AG20443 (cell line): ENCODE data around the gene STAT3.
"Not testable (repeated sequence)": the region's sequence is repeated elsewhere in the genome, so short reads cannot be mapped to it uniquely, and the experiment has no call there.

Source experiments
- DNase-seq: peaks from one replicate; pipeline ENCODE4 v3.0.0; 2012; ENCODE audit warnings: low spot score, mixed read lengths

Gene STAT3

GRCh38 chr17:42348104-42348503, 40.1 kb downstream of the STAT3 start:
- DNase-seq: no peak

- DNase-seq: no peak
Measured at GRCh38 chr17:42347606-42348005, 40.6 kb downstream of the STAT3 start.

- DNase-seq: peak; percentile 71
Measured at GRCh38 chr17:42347198-42347597, 41.0 kb downstream of the STAT3 start.

- no peak for DNase-seq
Measured at GRCh38 chr17:42346481-42346880, 41.8 kb downstream of the STAT3 start.

GRCh38 chr17:42345396-42346073, 42.7 kb downstream of the STAT3 start:
- DNase-seq: no peak

GRCh38 chr17:42342242-42343008, 45.8 kb downstream of the STAT3 start:
- DNase-seq: no peak

GRCh38 chr17:42341568-42341967, 46.7 kb downstream of the STAT3 start:
- no peak for DNase-seq

- no peak for DNase-seq
Measured at GRCh38 chr17:42340691-42341127, 47.5 kb downstream of the STAT3 start.

- DNase-seq: no peak
Measured at GRCh38 chr17:42339221-42339620, 49.0 kb downstream of the STAT3 start.

- DNase-seq: no peak
Measured at GRCh38 chr17:42338427-42338985, 49.7 kb downstream of the STAT3 start.

GRCh38 chr17:42337442-42337841, 50.8 kb downstream of the STAT3 start:
- peak; percentile 92 for DNase-seq

- no peak for DNase-seq
Measured at GRCh38 chr17:42334677-42335076, 53.6 kb downstream of the STAT3 start.

- no peak for DNase-seq
Measured at GRCh38 chr17:42333053-42333452, 55.2 kb downstream of the STAT3 start.

GRCh38 chr17:42329025-42329976, 58.9 kb downstream of the STAT3 start:
- peak; percentile 69 for DNase-seq

GRCh38 chr17:42325026-42325425, 63.2 kb downstream of the STAT3 start:
- peak; percentile 86 for DNase-seq

GRCh38 chr17:42323268-42323773, 64.9 kb downstream of the STAT3 start:
- DNase-seq: no peak

GRCh38 chr17:42322382-42323267, 65.6 kb downstream of the STAT3 start:
- DNase-seq: peak; percentile 92

- no peak for DNase-seq
Measured at GRCh38 chr17:42321555-42321954, 66.7 kb downstream of the STAT3 start.

- DNase-seq: not testable (repeated sequence)
Measured at GRCh38 chr17:42317967-42318366, 70.3 kb downstream of the STAT3 start.

- DNase-seq: no peak
Measured at GRCh38 chr17:42317266-42317845, 70.9 kb downstream of the STAT3 start.
